Activated T-cell treated with anti-CD3 and anti-CD28 coated beads, Interleukin-2, amount 50 U/mL, for 4 hours (primary cell): ENCODE data around the gene OTULINL. TPM values are rescaled to one million over a fixed set of nuclear protein-coding genes. Genes with fewer than 3 reads are reported as not detected.
A peak's percentile ranks its signal among the peaks of the same experiment; 100 is the strongest.

Experiments
- ATAC-seq, 2 donors: fragments of 200-7000 bp; cut with Tn5 transposase; one replicate each; pipeline ENCODE4 v1.10.0; 2021
- DNase-seq: peaks from one replicate; pipeline ENCODE4 v3.0.0-alpha.2; 2020
- H3K27me3 Mint-ChIP-seq: one replicate; pipeline ENCODE4 v1.8.0; 2021; ENCODE audit warnings: low read depth, mixed read lengths
- H3K36me3 Mint-ChIP-seq: one replicate; pipeline ENCODE4 v1.8.0; 2022; ENCODE audit warnings: mixed read lengths; ENCODE audit not compliant: insufficient read depth
- H3K4me1 Mint-ChIP-seq: one replicate; pipeline ENCODE4 v1.8.0; 2021; ENCODE audit warnings: low read depth, mixed read lengths
- H3K4me3 Mint-ChIP-seq: one replicate; pipeline ENCODE4 v1.8.0; 2021; ENCODE audit warnings: mild to moderate bottlenecking, moderate library complexity, mixed read lengths
- H3K9me3 Mint-ChIP-seq: one replicate; pipeline ENCODE4 v1.8.0; 2021; ENCODE audit warnings: mixed read lengths
- total RNA-seq, 3 donors: library from RNA; stranded (reverse); gene quantifications; one replicate each; pipeline ENCODE4 v1.2.1, GENCODE V29; 2021

Gene OTULINL
- total RNA-seq, 3 donors from 2014 or later = 4.0 to 5.6 (median 4.8) TPM

DNA sequence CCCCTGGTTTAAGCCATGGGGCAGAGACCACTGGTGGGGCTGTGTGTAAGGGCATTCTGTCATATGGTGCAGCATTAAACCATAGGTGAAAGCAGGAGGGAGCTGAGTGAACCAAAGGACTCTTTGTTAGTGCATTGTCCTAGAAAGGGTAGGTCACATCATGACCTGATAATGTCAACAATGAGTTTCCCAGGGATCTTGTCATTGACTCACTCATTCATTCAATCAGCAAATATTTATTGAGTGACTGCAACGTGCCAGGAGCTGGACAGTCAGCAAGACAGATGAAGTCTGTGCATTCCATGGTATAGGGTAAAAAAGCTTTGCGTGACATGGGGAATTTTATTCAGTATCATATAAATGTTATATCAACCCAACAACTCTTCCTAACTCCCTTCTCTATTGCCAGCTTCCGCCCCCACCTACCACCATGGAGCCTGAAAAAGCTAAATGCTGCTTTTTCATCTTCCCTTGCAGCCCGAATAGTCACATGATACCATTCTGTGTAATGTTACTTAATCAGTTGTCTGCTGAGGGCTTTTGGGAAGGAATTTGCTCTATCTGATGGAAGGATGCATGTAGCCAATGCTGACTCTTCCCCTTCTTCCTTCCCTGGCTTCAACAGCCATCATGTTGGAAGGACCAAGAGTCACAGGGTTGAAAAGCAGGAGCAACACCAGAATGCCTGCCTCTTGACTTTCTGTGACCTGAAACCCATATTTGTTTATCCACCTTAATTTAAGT lies 11.5 kb upstream of the OTULINL start:
- Mint-ChIP-seq H3K4me1 (no peaks in the 10 kb centered on the region), H3K36me3 (no peaks in the 10 kb centered on the region), H3K4me3 (no peak overlapping the region), H3K9me3 (no peaks in the 10 kb centered on the region), H3K27me3 (no peaks in the 10 kb centered on the region)
- DNase-seq (no peak), ATAC-seq (no peak)

DNA sequence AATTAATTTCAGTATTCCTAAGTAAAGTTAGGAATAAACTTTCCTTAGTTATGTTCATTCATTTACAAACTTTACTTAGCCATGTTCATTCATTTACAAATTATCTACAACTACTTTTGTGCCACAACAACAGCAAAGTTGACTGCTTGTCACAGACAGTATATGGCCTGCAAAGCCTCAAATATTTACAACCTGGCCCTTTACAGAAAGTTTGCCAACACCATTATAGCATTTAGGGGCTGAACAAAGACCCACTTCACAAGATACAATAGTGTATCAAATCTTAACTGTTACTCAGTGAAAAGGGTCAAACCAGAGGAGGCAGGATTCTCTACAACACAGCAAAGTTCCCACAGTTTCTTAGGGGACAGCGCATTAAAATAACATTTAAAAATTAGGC lies 9.7 kb upstream of the OTULINL start:
- H3K4me3 Mint-ChIP-seq = no peak overlapping the region
- H3K9me3 Mint-ChIP-seq = no peaks in the 10 kb centered on the region
- H3K4me1 Mint-ChIP-seq = no peaks in the 10 kb centered on the region
- ATAC-seq (no peak), DNase-seq (no peak)
- no peaks in the 10 kb centered on the region for H3K27me3 Mint-ChIP-seq
- no peaks in the 10 kb centered on the region for H3K36me3 Mint-ChIP-seq

DNA sequence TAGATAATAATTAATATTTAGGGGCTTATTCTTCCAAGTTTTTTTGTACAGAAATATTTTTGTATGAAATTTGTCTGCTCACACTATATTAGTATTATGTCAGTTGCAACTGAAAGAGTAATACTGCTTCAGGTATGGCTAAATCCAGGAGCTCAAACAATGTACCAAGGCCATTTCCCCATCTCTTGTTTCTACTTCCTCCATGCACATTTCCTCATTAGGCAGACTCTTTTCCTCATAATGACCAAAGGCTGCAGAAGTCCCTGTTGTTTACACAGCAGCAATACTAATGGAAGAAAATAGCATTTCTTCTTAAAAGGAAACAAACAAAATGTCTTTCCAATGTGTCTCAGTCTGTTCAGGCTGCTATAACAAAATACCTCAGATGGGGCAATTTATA lies 9.2 kb upstream of the OTULINL start:
- DNase-seq (no peak), ATAC-seq (no peak)
- H3K9me3 Mint-ChIP-seq = no peaks in the 10 kb centered on the region
- no peaks in the 10 kb centered on the region for H3K36me3 Mint-ChIP-seq
- H3K27me3 Mint-ChIP-seq = no peaks in the 10 kb centered on the region
- no peaks in the 10 kb centered on the region for H3K4me1 Mint-ChIP-seq
- no peak overlapping the region for H3K4me3 Mint-ChIP-seq

DNA sequence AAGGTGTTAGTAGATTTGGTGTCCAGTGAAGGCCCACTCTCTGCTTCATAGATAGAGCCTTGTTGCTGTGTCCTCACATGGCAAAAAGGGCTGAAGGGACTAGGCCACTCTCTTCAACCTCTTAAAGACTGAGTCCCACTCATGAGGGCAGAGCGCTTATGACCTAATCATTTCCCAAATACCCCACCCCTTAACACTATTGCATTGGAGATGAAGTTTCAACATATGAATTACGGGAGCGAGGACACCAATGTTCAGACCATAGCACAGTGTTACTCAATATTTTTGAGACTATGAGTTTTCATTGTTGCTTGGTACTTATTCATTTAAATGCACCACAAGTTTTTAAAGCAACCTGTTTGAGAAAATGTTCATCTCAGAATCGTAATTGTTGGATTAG lies 8.8 kb upstream of the OTULINL start:
- H3K36me3 Mint-ChIP-seq = no peaks in the 10 kb centered on the region
- no peaks in the 10 kb centered on the region for H3K9me3 Mint-ChIP-seq
- H3K27me3 Mint-ChIP-seq = no peaks in the 10 kb centered on the region
- DNase-seq (no peak), ATAC-seq (no peak)
- no peaks in the 10 kb centered on the region for H3K4me1 Mint-ChIP-seq
- H3K4me3 Mint-ChIP-seq = no peak overlapping the region

DNA sequence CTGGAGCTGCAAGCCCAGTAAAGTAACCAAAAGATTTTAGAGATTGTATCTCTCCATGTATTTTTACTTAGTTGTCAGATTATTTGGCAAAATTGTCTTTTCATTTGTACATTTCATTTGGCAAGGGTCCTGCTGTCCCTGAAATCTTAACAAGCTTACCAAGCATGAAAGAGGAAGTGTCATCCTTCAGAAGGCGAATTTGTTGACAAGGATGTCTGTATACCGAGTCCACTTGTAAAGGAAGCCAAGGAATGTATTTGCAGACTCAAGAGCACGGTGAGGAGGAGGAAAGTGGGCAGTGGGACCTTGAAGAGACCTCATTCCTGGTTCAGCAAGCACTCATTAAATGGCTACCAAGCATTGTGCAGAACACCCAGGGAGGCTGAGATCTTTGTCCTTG lies 7.5 kb upstream of the OTULINL start:
- Mint-ChIP-seq H3K36me3 (no peaks in the 10 kb centered on the region), H3K9me3 (no peaks in the 10 kb centered on the region), H3K27me3 (no peaks in the 10 kb centered on the region), H3K4me3 (no peak overlapping the region), H3K4me1 (no peaks in the 10 kb centered on the region)
- no peak for DNase-seq
- no peak for ATAC-seq

DNA sequence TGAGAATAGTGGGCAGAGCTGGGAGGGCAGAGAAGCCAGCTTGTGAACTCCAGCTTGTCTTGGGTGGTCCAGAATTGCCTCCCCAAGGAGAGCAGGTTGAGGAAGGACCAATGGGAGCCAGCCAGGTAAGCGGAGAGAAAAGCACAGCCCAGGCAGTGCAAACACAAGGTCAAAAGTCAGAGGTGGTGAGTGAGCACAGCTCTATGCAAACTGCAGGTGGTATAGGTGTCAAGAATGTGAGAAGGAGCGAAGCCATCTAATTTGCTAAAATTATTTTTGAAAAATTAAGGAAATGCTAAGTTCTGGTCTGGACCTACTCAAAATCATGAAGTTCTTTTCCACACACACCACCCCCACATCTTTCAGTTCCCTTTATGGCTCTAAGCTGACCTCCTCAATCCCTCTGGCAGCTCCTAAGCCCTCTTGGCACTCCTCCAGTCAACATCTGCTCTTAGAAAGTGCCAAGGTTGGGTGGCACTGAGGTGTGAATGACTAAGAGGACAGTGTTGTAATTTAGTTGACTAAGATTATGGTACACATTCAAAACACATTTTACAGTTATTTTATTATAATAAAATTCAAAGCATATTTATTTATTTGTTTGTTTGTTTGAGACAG lies 6.6 kb upstream of the OTULINL start:
- no peaks in the 10 kb centered on the region for H3K36me3 Mint-ChIP-seq
- no peak for ATAC-seq
- no peaks in the 10 kb centered on the region for H3K9me3 Mint-ChIP-seq
- no peaks in the 10 kb centered on the region for H3K4me1 Mint-ChIP-seq
- DNase-seq = no peak
- no peaks in the 10 kb centered on the region for H3K27me3 Mint-ChIP-seq
- no peak overlapping the region for H3K4me3 Mint-ChIP-seq

DNA sequence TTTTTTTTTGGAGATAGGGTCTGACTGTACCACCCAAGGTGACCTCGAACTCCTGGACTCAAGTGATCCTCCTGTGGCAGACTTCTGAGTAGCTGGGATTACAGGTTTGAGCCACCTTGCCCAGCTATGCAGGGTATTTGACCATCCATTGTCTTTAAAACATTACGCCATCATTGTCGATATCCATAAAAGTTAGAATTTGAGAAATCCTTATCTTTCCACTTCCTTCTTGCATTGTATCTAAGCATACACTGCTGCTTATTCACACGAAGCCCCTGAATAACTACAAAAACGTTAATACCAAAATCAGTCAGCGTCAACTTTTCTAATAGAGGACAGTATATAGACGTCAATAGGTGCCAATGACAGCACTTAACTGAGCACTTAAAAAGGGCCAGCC lies 5.4 kb upstream of the OTULINL start:
- H3K36me3 Mint-ChIP-seq = no peaks in the 10 kb centered on the region
- no peaks in the 10 kb centered on the region for H3K9me3 Mint-ChIP-seq
- H3K27me3 Mint-ChIP-seq = peaks cover 3% of the 10 kb centered on the region
- DNase-seq = no peak
- no peaks in the 10 kb centered on the region for H3K4me1 Mint-ChIP-seq
- no peak overlapping the region for H3K4me3 Mint-ChIP-seq
- ATAC-seq = no peak

DNA sequence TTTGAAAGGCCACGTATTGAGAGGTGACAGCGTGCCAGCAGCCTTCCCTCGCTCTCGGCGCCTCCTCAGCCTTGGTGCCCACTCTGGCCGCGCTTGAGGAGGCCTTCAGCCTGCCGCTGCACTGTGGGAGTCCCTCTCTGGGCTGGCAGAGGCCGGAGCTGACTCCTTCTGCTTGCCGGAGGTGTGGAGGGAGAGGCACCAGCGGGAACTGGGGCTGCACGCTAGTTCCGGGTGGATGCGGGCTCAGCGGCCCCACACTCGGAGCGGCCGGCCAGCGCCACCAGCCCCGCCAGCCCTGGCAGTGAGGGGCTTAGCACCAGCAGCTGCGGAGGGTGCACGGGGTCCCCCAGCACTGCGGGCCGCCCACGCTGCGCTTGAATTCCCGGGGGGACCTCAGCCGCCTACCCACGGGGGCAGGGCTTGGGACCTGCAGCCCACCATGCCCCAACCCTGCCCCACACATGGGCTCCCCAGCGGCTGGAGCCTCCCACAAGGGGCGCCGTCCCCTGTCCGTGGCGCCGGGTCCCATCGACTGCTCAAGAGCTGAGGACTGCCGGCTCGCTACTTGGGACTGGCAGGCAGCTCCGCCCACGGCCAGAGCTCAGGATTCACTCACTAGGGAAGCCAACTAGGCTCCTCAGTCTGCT lies 4.4 kb upstream of the OTULINL start:
- ATAC-seq = no peak
- H3K9me3 Mint-ChIP-seq = no peaks in the 10 kb centered on the region
- DNase-seq = no peak
- H3K36me3 Mint-ChIP-seq = no peaks in the 10 kb centered on the region
- H3K27me3 Mint-ChIP-seq = peaks cover 3% of the 10 kb centered on the region
- no peaks in the 10 kb centered on the region for H3K4me1 Mint-ChIP-seq
- no peak overlapping the region for H3K4me3 Mint-ChIP-seq

DNA sequence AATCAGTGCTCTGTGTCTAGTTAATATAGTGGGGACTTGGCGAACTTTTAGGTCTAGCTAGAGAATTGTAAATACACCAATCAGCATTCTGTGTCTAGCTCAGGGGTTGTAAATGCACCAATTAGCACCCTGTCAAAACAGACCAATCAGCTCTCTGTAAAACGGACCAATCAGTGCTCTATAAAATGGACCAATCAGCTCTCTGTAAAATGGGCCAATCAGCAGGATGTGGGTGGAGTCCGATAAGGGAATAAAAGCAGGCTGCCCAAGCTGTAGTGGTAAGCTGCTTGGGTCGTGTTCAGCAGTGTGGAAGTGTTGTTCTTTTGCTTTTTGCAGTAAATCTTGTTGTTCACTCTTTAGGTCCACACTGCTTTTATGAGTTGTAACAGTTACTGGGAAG lies 3.6 kb upstream of the OTULINL start:
- Mint-ChIP-seq H3K27me3 (peaks cover 3% of the 10 kb centered on the region), H3K9me3 (no peaks in the 10 kb centered on the region), H3K36me3 (no peaks in the 10 kb centered on the region), H3K4me3 (no peak overlapping the region), H3K4me1 (peaks cover 3% of the 10 kb centered on the region)
- DNase-seq = no peak
- no peak for ATAC-seq

DNA sequence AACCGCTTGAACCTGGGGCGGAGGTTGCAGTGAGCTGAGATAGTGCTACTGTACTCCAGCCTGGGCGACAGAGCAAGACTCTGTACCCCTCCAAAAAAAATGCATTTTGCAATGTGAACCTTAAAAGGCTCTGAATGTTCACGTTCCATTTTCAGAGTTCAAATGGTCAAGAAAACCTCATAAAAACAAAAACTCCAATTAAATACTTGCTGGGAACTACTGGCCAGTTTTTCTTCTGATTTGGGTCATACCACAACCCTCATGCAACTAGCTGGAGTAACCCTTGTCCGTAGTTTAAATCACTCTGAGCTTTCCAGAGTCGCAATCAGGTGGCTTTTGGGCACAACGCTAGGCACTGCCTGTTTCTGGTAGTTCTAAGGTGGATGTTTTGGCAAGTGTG lies 2.3 kb upstream of the OTULINL start:
- Mint-ChIP-seq H3K9me3 (no peaks in the 10 kb centered on the region), H3K27me3 (peaks cover 3% of the 10 kb centered on the region), H3K4me1 (peaks cover 14% of the 10 kb centered on the region), H3K4me3 (no peak overlapping the region), H3K36me3 (peaks cover 4% of the 10 kb centered on the region)
- ATAC-seq (no peak), DNase-seq (no peak)

DNA sequence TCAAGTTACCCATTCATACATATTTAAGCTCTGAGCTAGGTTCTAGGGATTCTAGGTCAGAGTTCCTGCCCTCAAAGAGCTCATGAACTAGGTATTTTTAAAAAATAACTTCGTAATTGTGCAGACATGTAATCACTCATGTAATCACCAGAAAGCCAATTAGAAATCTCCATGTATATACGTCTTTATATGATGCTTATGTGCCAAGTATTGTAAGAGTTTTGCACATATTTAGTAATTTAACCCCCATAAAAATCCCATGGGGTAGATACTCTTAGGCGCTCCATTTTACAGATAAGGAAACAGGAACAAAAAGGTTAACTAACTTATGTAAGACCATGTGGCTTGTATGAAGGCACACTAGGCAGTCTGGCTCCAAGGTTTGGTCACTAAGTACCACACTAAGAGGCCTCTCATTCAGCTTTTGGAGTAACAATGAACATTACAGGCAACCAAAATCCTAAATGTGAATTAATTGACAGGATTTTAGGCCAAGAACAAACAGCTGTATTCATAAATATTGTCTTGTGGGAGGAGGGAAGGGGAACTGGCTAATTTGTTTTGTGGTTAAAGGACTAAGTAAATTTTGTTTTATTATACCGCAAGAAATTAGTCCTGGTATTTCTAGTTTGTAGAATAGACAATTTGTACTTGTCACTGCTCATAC lies 1.7 kb upstream of the OTULINL start:
- Mint-ChIP-seq H3K36me3 (peaks cover 6% of the 10 kb centered on the region), H3K27me3 (peaks cover 3% of the 10 kb centered on the region), H3K4me1 (peaks cover 21% of the 10 kb centered on the region), H3K4me3 (no peak overlapping the region), H3K9me3 (no peaks in the 10 kb centered on the region)
- DNase-seq = no peak
- ATAC-seq = no peak

DNA sequence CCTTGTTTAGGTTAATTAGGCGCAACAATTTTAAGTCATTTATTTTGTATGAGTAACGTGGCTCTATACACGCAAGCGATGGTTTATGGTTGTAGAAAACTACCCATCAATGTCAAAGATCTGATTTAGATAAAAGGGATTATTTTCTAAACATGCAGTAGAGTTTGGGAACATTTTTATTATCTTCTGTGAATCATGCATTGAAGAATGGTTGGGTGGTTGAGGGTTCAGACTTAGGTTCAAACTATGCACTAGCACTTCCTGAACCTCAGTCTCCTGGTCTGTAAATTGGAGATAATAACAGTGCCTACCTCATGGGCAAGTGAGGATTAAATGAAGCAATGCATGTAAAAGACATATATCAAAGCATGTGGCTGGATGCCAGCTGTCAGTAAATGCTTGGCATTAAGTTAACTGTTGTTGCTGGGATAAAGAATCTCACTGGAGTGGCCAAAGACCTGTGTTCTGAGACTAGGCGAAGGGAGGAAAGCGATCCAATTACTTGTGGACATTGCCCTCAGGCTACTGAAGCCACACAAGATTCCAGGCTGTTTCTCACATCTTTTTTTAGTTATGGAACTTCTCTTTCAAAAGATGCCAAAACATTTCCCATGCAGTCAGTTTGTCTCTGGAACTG lies 1.1 kb upstream of the OTULINL start:
- Mint-ChIP-seq H3K27me3 (peaks cover 3% of the 10 kb centered on the region), H3K4me1 (peaks cover 26% of the 10 kb centered on the region), H3K36me3 (peaks cover 6% of the 10 kb centered on the region), H3K4me3 (peak overlapping the region; percentile 60), H3K9me3 (no peaks in the 10 kb centered on the region)
- no peak for ATAC-seq
- no peak for DNase-seq

DNA sequence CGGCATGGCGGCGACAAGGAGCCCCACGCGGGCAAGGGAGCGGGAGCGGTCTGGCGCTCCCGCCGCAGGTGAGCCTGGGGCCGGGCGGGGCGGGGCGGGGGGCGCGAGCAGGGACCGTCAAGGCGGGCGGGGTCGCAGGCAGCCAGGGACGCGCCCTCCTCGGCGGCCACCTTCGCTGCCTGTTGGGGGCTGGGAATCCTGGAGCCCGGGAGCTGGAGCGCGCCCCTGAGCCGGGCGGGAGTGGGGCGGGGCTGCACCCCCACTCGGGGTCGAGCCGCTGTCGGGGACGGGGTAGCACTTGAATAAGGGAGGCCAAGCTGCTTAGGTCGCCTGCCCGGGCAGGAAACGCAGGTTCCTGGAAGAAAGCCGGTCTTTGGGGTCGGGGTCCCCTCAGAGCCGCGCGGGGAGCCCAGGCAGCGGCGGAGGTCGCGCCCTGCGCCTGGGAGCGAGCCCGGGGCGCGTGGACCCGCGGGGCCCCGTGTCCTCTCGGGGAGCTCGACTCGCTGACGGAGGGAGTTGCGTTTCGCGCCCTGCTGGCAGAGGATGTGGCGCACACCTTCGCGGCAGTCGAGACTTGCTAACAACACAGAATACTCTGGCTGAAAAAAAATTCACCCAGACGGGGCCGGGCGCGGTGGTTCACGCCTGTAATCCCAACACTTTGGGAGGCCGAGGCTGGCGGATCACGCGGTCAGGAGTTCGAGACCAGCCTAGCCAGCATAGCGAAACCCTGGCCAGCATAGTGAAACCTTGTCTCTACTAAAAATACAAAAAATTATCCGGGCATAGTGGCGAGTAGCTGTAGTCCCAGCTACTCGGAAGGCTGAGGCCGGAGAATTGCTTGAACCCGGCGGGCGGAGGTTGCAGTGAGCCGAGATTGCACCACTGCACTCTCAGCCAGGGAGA lies 552 bp downstream of the OTULINL start:
- Mint-ChIP-seq H3K4me1 (peaks cover 35% of the 10 kb centered on the region), H3K4me3 (peak overlapping the region; percentile 81), H3K9me3 (no peaks in the 10 kb centered on the region), H3K27me3 (peaks cover 3% of the 10 kb centered on the region), H3K36me3 (peaks cover 6% of the 10 kb centered on the region)
- DNase-seq = peak; percentile 79
- peak; percentile 87 to 88 for ATAC-seq
